Measurements from ENCODE around the gene SLC35E4. TPM values are rescaled to one million over a fixed set of nuclear protein-coding genes. Genes with fewer than 3 reads are reported as not detected.

SLC35E4 gene
- total and polyA plus RNA-seq, 12 donors, result 0.60 to 7.0 (median 3.3) TPM

GRCh38 chr22:30646518-30647160, 11.1 kb downstream of the SLC35E4 start:
- H3K4me1 ChIP-seq (replicated peaks in 1 of 2), result peaks cover 0 to 9% of the 10 kb centered on the region in 2 donors
- no peak for DNase-seq
- TF ChIP-seq CTCF (IDR thresholded peaks at IDR 0.05) (no peak), POLR2A (IDR thresholded peaks at IDR 0.05) (no peak)
- WGBS, 4 donors, result 91 to 96% (median 95%) methylated on average over 14 to 25 of the region's 25 CpGs
- no peaks in the 10 kb centered on the region for H3K9me3 ChIP-seq (replicated peaks in 1 of 3)
- no peaks in the 10 kb centered on the region for H3K27me3 ChIP-seq
- H3K27ac ChIP-seq, result no peak overlapping the region
- no peaks in the 10 kb centered on the region for H3K36me3 ChIP-seq (replicated peaks in 1 of 2)
- H3K4me3 ChIP-seq, result no peak overlapping the region
- intact Hi-C loops (cut with DNase I), result no loop called here

DNA sequence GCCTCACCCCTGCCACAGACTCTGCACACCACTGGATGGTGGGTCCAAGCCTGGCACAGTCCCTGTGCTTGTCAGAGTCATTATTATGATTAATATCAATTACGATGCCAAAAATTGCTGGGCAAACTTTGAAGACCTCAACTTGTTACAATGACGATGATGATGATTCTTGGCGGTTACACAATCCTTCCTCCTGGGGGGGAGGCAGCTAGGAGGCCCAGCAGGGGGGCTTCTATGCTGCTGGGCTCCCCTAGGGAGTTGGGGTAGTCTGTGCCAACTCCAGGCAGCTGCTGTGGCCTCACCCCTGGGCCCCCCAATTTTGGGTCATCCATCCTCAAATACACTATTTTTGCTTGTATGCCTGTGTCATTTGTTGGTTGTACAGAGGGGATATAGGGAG, 12.0 kb downstream of the SLC35E4 start:
- TF ChIP-seq CTCF (IDR thresholded peaks at IDR 0.05), result no peak
- no peak for TF ChIP-seq POLR2A (IDR thresholded peaks at IDR 0.05)
- Histone ChIP-seq H3K4me3 (no peak overlapping the region), H3K4me1 (replicated peaks in 1 of 2) (peaks cover 0 to 9% of the 10 kb centered on the region in 2 donors), H3K9me3 (replicated peaks in 1 of 3) (no peaks in the 10 kb centered on the region), H3K27me3 (no peaks in the 10 kb centered on the region), H3K36me3 (replicated peaks in 1 of 2) (no peaks in the 10 kb centered on the region), H3K27ac (no peak overlapping the region)
- no peak for DNase-seq
- intact Hi-C loops (cut with DNase I), result no loop called here
- 62 to 81% (median 77%) methylated on average over 3 of the region's 3 CpGs for WGBS, 4 donors

- no peaks in the 10 kb centered on the region for H3K36me3 ChIP-seq (replicated peaks in 1 of 2)
- TF ChIP-seq CTCF (IDR thresholded peaks at IDR 0.05) (no peak), POLR2A (IDR thresholded peaks at IDR 0.05) (no peak)
- DNase-seq, result no peak
- intact Hi-C loops (cut with DNase I), result no loop called here
- no peak overlapping the region for H3K27ac ChIP-seq
- no peaks in the 10 kb centered on the region for H3K27me3 ChIP-seq
- no peak overlapping the region for H3K4me3 ChIP-seq
- peaks cover 0 to 2% of the 10 kb centered on the region in 2 donors for H3K4me1 ChIP-seq (replicated peaks in 1 of 2)
- 88 to 98% (median 95%) methylated on average over 3 of the region's 3 CpGs for WGBS, 4 donors
- no peaks in the 10 kb centered on the region for H3K9me3 ChIP-seq (replicated peaks in 1 of 3)
Observed at GRCh38 chr22:30648825-30649224, 13.2 kb downstream of the SLC35E4 start.

DNA sequence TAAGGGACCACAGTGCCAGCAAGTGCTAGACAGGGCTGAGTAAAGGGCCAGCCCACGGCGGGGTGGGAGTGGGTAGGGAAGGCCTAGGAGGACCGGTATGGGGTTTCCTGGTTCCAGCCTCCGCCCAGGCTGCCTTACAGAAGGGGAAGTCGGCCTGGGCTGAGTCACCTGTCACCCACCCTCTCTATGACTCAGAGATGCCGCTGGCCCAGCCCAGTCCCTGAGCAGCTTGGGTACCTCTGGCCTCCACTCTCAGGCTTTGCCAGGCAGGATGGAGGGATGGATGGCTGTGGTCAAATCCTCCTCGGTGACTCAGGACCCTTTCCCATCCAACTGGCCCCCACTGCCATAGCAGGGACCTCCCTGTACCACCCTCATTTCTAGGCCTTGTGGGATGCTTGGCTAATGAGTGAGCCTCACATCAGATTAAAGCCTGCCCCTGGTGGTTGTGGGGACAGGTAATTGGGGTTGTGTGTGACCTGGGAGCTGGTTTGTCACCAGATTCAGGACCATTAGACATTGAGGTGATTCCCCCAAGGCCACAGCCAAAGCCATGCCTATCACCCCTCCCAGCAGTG, 13.9 kb downstream of the SLC35E4 start:
- 30 to 56% (median 46%) methylated on average over 4 to 7 of the region's 7 CpGs for WGBS, 4 donors
- H3K9me3 ChIP-seq (replicated peaks in 1 of 3), result no peaks in the 10 kb centered on the region
- no peak overlapping the region for H3K4me3 ChIP-seq
- DNase-seq, result peak in 5 of 7 donors; percentile 49 to 86 (median 66)
- intact Hi-C loops (cut with DNase I), result no loop called here
- no peaks in the 10 kb centered on the region for H3K4me1 ChIP-seq (replicated peaks in 1 of 2)
- TF ChIP-seq CTCF (IDR thresholded peaks at IDR 0.05), result no peak
- no peak for TF ChIP-seq POLR2A (IDR thresholded peaks at IDR 0.05)
- no peak overlapping the region for H3K27ac ChIP-seq
- no peaks in the 10 kb centered on the region for H3K27me3 ChIP-seq
- no peaks in the 10 kb centered on the region for H3K36me3 ChIP-seq (replicated peaks in 1 of 2)

Measured in adrenal gland (tissue), 12 donors.